ENCODE results near the gene HOXB3.

- TF ChIP-seq POLR2AphosphoS5 (IDR thresholded peaks at IDR 0.05; ENCODE audit: low read depth, low read length): no peak
- TF ChIP-seq POLR2A (IDR thresholded peaks at IDR 0.05; ENCODE audit: low read depth, low read length): no peak
Measured at GRCh38 chr17:48605409-48605919, 15.4 kb upstream of the HOXB3 start.
